ENCODE results near the gene RBM19.

The RBM19 gene

DNA sequence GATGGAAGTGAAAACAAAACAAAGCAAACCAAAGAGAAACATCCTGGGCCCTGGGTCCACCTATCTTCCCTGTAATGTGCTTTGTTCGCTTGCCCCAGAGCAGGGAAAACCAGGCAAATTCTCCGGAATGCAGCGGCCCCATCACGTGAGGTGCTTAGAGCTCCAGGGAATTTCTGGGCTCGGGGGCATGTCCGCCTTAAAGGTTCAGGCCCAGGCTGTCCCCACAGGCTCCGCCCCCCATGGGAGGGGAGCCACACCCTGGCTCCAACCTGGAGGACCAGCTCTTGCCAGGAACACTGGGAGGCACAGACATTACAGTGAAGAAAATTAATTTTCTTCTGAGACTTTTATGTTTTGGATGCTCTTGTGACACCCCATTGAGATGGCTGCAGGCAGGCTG is 69.9 kb downstream of the RBM19 start:
- DNase-seq (ENCODE audit: low spot score) = no peak
- Histone ChIP-seq H3K9me3 (ENCODE audit: severe bottlenecking) (no peaks in the 10 kb centered on the region), H3K27me3 (ENCODE audit: insufficient read depth, poor library complexity, severe bottlenecking) (no peaks in the 10 kb centered on the region), H3K27ac (ENCODE audit: poor library complexity, severe bottlenecking) (no peak overlapping the region), H3K4me1 (ENCODE audit: insufficient read depth, poor library complexity, severe bottlenecking) (no peaks in the 10 kb centered on the region), H3K36me3 (ENCODE audit: low read depth) (no peaks in the 10 kb centered on the region; the same call in 1 of the 2 replicates), H3K4me3 (ENCODE audit: severe bottlenecking) (no peak overlapping the region)
- no peak for ATAC-seq (ENCODE audit: low read depth)
- TF ChIP-seq, protein P1, sequence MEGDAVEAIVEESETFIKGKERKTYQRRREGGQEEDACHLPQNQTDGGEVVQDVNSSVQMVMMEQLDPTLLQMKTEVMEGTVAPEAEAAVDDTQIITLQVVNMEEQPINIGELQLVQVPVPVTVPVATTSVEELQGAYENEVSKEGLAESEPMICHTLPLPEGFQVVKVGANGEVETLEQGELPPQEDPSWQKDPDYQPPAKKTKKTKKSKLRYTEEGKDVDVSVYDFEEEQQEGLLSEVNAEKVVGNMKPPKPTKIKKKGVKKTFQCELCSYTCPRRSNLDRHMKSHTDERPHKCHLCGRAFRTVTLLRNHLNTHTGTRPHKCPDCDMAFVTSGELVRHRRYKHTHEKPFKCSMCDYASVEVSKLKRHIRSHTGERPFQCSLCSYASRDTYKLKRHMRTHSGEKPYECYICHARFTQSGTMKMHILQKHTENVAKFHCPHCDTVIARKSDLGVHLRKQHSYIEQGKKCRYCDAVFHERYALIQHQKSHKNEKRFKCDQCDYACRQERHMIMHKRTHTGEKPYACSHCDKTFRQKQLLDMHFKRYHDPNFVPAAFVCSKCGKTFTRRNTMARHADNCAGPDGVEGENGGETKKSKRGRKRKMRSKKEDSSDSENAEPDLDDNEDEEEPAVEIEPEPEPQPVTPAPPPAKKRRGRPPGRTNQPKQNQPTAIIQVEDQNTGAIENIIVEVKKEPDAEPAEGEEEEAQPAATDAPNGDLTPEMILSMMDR (IDR thresholded peaks at IDR 0.05; ENCODE audit: poor library complexity, severe bottlenecking) = no peak

DNA sequence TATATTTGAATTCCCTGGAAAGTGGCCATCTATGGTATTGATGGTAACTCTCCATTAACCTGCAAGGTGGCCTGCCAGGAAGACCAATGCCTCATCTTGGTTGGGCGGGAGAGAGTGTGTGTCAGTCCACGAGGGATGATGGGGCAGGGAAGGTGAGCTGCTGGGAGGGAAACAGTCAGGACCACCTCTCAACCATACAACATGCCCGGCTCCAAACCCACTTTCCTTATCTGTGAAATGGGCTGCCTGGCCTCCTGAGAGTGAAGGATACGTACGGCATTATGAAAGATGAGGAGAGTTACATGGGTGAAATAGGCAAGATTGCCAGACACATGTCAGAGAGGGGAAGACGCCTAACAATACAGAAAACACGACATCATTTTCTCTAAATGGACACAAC is 70.9 kb downstream of the RBM19 start:
- DNase-seq (ENCODE audit: low spot score) = no peak
- TF ChIP-seq, protein P1 (IDR thresholded peaks at IDR 0.05; ENCODE audit: poor library complexity, severe bottlenecking) = no peak
- no peaks in the 10 kb centered on the region for H3K9me3 ChIP-seq (ENCODE audit: severe bottlenecking)
- ATAC-seq (ENCODE audit: low read depth) = no peak
- H3K27me3 ChIP-seq (ENCODE audit: insufficient read depth, poor library complexity, severe bottlenecking) = no peaks in the 10 kb centered on the region
- H3K36me3 ChIP-seq (ENCODE audit: low read depth) = no peaks in the 10 kb centered on the region; the same call in 1 of the 2 replicates
- H3K4me1 ChIP-seq (ENCODE audit: insufficient read depth, poor library complexity, severe bottlenecking) = no peaks in the 10 kb centered on the region
- no peak overlapping the region for H3K27ac ChIP-seq (ENCODE audit: poor library complexity, severe bottlenecking)
- no peak overlapping the region for H3K4me3 ChIP-seq (ENCODE audit: severe bottlenecking)

DNA sequence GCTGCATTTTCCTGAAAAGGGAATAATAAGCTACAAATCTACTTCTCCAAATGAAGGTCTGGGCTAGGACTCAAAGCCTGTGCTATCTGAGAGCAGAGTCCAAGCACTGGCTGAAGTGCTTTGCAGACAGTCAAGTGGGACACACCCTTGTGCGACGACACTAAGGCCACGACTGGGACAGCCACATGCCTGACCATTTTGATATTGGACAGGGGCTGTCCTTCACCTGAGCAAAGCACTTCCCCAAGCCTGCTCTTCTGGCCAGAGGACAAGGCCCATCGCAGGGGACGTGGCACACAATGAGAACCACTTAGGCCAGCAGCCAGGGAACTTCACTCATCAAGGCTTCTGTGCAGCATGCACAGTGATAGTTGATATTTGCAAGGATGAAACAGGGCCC is 71.4 kb downstream of the RBM19 start:
- no peaks in the 10 kb centered on the region for H3K27me3 ChIP-seq (ENCODE audit: insufficient read depth, poor library complexity, severe bottlenecking)
- TF ChIP-seq, protein P1 (IDR thresholded peaks at IDR 0.05; ENCODE audit: poor library complexity, severe bottlenecking) = no peak
- DNase-seq (ENCODE audit: low spot score) (no peak), ATAC-seq (ENCODE audit: low read depth) (no peak)
- H3K27ac ChIP-seq (ENCODE audit: poor library complexity, severe bottlenecking) = no peak overlapping the region
- H3K4me1 ChIP-seq (ENCODE audit: insufficient read depth, poor library complexity, severe bottlenecking) = no peaks in the 10 kb centered on the region
- no peak overlapping the region for H3K4me3 ChIP-seq (ENCODE audit: severe bottlenecking)
- no peaks in the 10 kb centered on the region for H3K9me3 ChIP-seq (ENCODE audit: severe bottlenecking)
- H3K36me3 ChIP-seq (ENCODE audit: low read depth) = no peaks in the 10 kb centered on the region; the same call in 1 of the 2 replicates

DNA sequence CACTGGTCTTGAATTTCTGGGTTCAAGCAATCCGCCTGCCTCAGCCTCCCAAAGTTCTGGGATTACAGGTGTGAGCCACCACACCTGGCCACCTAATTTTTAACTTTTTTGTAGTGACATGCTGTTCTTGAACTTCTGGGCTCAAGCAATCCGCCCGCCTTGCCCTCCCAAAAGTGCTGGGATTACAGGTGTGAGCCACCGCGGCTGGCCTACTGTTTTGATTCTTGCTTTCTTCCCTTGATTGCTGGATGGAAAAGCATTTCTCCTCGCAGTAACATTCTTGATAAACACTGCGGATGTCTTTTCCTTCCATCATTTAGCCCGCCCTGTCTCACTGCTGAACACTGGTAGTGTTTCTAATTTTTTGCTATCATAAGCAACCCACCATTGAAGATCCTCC is 72.9 kb downstream of the RBM19 start:
- Histone ChIP-seq H3K27me3 (ENCODE audit: insufficient read depth, poor library complexity, severe bottlenecking) (no peaks in the 10 kb centered on the region), H3K4me3 (ENCODE audit: severe bottlenecking) (no peak overlapping the region), H3K9me3 (ENCODE audit: severe bottlenecking) (no peaks in the 10 kb centered on the region), H3K36me3 (ENCODE audit: low read depth) (no peaks in the 10 kb centered on the region), H3K4me1 (ENCODE audit: insufficient read depth, poor library complexity, severe bottlenecking) (no peaks in the 10 kb centered on the region), H3K27ac (ENCODE audit: poor library complexity, severe bottlenecking) (no peak overlapping the region)
- DNase-seq (ENCODE audit: low spot score) (no peak), ATAC-seq (ENCODE audit: low read depth) (no peak)
- TF ChIP-seq, protein P1 (IDR thresholded peaks at IDR 0.05; ENCODE audit: poor library complexity, severe bottlenecking) = no peak

DNA sequence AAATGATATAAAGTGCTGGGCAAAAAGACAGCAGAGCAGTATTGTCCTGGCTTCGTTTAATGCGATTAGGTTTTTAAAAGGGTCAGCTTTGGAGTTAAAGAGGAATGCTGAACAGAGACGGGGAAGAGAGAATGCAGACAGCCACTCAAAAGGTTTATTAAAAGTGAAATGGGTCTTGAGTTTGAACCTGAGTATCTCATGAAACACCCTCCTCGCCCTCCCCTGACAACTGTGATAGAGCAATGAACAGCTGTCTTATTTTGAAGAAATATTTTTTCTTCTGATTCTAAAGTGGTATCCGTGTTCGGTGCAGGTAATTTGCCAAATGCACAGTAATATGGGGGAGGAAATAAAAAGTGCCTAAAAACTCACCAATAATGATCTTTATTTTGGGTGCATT is 73.6 kb downstream of the RBM19 start:
- Histone ChIP-seq H3K4me3 (ENCODE audit: severe bottlenecking) (no peak overlapping the region), H3K27ac (ENCODE audit: poor library complexity, severe bottlenecking) (no peak overlapping the region), H3K9me3 (ENCODE audit: severe bottlenecking) (no peaks in the 10 kb centered on the region), H3K4me1 (ENCODE audit: insufficient read depth, poor library complexity, severe bottlenecking) (no peaks in the 10 kb centered on the region), H3K36me3 (ENCODE audit: low read depth) (no peaks in the 10 kb centered on the region), H3K27me3 (ENCODE audit: insufficient read depth, poor library complexity, severe bottlenecking) (no peaks in the 10 kb centered on the region)
- ATAC-seq (ENCODE audit: low read depth) (no peak), DNase-seq (ENCODE audit: low spot score) (no peak)
- TF ChIP-seq, protein P1 (IDR thresholded peaks at IDR 0.05; ENCODE audit: poor library complexity, severe bottlenecking) = no peak

Data from RWPE2 (cell line).